EH (cell line): Measurements from ENCODE around the gene PAPPA.

Source experiments
- DNase-seq: peaks from one replicate; pipeline ENCODE4 v3.0.0-alpha.2; 2015; ENCODE audit warnings: low read depth

Gene PAPPA

GRCh38 chr9:116223926-116224325 is 70.3 kb downstream of the PAPPA start:
- DNase-seq, result no peak

DNA sequence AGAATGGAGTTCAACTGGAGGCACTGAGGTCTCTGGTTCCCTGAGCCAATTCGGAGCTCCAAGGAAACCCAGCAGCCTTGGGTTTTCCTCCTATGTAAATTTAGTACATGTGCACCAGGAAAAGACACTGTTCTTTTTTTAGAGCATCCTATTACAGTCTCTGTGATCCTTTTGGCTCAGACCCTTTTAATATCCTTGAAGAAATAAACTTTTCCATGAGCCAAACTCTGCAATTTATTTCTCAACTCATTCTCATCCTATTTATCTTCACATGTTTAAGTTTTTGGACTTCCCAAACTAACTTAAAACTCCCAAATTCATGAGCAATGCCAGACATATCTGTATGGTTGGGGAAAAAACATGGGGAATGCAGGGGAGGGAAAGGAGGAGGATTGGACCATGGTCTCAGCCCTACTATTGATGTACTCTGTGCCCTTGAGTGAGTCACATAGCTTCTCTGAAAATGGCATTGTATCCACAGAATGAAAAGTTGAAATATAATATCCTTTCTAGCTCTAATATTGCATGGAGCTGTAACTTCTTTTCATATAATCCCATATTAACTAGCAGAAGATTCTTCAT is 76.6 kb downstream of the PAPPA start:
- DNase-seq, result no peak

DNA sequence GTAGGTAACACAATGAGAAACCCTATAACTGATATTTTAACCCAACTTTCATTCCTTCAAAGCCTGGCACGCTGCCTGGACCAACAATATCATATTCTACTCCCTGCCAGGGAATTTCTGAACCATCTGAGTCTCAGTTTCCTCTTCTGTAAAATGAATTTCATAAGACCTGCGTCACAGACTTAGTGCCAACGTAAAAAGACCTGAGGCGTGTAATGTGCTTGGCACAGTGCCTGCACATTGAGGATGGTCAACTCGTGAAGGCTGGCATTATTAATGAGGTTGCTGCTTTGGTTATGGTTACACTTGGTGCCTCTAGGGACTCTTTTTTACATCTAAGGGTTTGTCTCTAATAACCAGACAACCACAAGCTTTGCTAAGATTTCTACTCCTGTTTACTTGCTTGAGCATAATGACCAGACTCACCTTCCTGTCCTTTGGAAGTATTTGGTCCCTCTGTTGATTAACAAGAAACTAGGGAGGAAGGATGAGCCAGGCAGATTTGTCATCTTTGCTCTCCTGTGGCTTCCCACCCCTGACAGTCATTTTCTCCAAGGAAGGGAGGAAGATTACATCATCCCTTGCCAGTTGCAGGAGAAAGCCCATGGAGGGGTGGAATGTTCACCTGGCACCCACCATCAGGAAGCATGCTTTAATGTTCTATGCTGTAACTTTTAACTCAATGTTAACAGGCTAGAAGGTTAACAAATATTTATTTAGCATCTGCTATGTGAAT is 79.0 kb downstream of the PAPPA start:
- DNase-seq, result peak; percentile 71

DNA sequence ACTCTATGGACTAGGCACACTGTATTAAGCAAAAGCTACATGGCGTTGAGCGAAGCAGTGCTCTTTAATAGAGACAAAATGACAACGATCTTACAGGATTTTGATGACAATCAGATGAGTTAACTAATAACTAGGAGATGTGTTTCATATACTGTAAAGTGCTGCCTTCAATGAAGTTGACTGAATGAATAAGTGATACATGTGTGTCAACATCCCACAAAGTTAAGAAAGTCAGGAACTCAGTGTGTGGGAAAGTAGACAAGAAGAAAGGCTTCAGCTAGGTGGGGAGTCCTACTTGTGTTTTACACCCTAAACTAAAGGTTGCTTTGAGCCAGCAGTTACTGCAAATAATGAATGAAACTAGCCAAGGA is 79.6 kb downstream of the PAPPA start:
- peak; percentile 26 for DNase-seq

DNA sequence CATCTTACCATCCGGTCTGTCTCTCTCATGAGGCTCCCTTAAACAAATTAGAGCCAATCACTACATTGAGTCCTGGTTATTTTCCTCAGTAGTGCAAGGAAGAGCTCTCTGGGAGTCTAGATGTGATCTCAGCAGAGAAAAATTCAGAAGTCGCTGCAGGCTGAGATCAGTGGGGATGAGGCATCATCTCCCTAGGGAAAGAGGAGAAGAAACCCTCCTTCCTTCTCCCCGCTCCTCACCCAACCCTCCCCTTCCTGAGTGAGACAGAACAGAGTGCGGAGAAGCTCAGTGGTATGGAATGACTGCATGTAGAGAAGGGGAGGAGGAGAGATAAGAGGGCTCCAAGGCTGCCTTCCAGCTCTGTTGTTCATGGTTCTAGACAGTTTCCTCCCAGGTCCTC is 80.5 kb downstream of the PAPPA start:
- DNase-seq, result peak; percentile 100

DNA sequence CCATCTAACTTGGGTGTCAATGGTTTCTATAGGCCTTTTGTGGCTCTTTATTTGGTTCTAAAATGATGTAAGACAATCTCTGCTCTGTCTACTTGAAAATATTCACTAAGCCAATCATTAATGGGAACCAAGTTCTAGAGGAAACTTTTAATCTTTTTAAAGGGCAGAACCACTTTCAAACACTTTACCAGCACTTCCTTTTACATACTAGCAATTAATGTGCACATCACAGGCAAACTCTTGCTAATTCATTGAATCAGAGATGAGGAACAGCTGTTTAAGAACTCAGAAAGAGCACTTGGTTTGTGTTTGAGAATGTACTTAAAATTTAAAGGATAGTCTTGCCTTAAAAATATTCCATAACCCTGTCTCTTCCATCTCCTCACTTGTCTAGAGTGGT is 83.4 kb downstream of the PAPPA start:
- no peak for DNase-seq

DNA sequence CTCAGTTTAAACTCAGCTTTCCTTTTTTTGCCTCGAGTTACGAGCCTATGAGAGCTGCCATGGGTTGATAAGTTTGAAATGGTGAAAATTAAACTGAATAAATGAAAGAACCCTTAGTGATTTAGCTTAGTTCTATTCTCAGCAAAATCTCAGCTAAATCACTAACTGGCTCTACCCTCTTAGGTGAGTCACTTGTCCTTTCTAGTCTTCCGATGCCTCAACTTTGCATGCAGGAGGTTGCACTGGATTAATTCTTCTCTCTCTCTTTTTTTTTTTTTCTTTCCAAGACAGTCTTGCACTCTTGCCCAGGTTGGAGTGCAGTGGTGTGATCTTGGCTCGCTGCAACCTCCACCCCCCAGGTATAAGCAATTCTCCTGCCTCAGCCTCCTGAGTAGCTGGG is 83.9 kb downstream of the PAPPA start:
- DNase-seq, result no peak

DNA sequence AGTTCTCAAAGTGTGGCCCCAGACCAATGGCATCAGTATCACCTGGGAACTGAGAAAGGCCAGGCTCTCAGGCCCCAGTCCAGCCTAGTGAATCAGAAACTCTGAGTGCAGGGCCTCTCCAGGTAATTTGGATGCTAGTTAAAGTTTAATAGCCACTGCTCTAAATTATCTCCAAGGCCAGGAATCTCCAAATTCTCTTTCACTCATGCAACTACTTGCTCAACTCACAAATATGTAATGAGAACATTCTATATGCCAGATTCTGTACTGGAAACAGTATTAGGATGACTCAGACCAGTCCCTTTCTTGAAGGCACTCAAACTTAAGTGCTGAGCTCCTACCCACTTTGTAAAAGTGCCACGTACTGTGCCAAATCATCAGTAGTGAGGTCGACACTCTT is 84.6 kb downstream of the PAPPA start:
- peak; percentile 95 for DNase-seq

GRCh38 chr9:116238776-116239340 is 85.3 kb downstream of the PAPPA start:
- peak; percentile 45 for DNase-seq

GRCh38 chr9:116243708-116244107 is 90.1 kb downstream of the PAPPA start:
- no peak for DNase-seq

DNA sequence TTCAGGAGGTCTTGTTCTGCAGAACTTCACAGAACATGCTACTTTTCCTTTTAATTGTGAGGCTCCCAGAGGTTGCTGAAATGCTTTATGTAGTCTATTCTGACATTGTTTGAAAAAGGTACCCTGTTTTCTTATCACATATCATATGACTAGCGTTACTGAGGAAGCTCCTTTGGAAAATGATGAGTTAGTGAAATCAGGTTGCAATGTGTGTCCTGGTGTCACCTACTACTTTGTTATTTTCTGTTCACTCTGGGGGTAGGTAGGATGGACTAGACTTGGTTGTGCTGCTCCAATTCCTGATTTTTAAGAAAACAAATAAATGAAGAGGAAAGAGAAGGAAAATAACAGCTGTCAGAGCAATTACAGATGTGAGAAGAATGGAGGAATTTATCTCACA is 93.7 kb downstream of the PAPPA start:
- no peak for DNase-seq

GRCh38 chr9:116247791-116248374 is 94.3 kb downstream of the PAPPA start:
- DNase-seq, result no peak

DNA sequence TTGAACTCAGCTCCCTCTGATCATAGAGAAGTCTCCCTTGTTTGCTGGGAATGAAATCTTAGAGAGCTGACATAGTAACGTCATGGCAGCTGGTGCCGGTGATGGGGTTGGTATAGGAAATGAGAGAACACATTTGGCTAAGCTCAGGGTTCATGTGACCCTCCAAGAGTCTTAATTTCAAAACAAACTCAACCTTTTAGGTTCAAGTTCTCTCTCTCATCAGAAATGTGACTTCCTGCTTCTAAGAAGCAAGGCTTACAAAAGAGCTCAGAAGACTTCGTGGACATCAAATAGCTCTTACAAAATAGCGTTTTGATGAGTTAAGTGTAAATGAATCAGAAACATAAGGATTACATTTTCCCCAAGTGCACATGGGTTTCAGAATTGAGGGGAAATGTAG is 97.3 kb downstream of the PAPPA start:
- no peak for DNase-seq

DNA sequence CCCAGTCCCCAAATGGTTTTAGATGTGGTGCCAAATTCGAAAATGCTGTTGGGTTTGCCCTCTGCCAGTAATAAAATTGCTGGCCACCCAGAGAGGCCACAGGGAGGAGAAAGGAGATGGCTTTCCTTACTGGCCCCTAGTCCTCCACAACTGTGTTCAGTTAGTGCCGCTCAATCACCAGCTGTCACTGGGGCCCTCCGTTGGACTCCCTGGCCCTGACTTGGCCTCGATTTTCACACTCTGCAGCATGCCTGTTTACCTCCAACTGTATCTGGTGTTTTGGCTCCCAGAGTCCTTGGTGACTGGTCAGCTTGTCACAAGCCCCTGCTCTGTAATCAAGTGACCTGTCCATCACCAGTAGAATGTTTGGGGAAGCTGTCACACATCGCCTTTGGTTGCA is 97.8 kb downstream of the PAPPA start:
- no peak for DNase-seq

DNA sequence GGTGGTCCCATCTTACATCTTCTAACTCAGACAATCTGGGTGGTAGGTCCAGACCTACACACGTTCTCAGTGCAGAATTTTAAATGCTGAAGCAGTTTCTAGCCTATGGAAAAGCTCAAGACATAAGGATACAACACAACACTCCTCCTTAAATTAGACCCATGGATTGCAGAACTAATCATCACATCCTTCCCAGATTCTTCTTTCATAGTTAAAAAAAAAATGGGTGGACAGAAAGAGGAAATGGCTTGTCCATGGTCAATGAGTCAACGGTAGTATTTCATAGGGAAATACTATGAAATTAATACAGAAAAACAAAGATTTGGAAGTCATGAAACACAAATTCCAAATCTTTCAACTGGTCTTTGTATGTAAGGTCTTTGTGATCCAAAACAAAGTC is 106.9 kb downstream of the PAPPA start:
- no peak for DNase-seq

DNA sequence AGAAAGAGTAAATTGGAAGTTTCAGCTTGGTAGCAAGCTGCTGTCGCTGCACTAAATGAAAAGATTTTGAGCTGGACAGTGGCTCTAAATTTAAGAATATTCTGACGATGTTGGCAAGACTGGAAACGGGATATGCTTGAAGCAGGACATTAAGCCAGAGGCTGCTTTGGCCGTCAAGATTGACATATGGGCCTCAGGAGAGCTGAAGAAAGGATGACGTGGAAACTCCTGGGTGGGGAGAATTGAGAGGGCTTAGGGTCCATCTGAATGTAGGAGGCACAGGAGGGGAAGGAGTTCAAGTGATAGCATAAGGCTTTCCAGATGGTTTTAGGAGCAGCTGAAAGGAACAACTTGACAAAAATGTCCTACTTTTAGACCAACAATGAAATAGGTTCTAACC is 108.9 kb downstream of the PAPPA start:
- no peak for DNase-seq

DNA sequence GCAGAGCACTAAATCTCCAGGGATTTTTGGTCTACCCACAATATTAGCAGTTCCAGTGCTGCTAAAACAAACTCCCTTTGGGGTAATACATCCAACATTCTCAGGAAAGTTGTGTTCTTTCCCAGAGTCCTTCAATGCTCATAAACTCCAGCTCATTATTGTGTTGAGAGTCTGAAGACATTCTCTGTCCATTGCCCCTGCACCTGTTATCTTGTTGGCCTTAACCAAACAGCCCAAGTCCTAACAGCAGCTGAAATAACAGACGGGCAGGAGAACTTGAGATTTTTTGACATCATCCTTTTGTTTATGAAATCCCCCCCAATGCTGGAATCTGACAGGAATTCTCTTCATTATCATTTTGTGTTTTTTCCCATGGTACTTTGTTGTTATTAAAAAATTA is 110.8 kb downstream of the PAPPA start:
- DNase-seq, result no peak

GRCh38 chr9:116267021-116267420 is 113.4 kb downstream of the PAPPA start:
- DNase-seq, result peak; percentile 74

GRCh38 chr9:116269250-116269649 is 115.7 kb downstream of the PAPPA start:
- DNase-seq, result peak; percentile 43

DNA sequence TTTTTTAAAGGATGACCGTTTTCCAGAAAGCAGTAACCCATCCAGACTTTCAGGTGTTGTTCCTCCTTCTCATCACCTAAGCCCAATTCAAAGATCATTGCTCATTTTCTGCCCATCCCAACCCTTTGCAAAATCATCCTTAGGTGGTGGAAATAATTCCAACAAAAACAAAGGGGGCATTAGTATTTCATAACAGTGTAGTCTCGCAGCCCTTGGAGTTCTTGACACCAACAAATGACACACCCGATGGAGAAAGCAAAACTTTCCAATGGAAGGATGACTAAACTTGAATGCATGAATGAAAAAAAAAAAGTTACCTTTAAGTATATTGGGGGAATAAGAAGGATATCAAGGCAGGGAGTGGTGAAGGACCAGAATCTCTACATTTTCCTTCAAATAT is 117.0 kb downstream of the PAPPA start:
- DNase-seq, result no peak

GRCh38 chr9:116271340-116271739 is 117.7 kb downstream of the PAPPA start:
- no peak for DNase-seq

DNA sequence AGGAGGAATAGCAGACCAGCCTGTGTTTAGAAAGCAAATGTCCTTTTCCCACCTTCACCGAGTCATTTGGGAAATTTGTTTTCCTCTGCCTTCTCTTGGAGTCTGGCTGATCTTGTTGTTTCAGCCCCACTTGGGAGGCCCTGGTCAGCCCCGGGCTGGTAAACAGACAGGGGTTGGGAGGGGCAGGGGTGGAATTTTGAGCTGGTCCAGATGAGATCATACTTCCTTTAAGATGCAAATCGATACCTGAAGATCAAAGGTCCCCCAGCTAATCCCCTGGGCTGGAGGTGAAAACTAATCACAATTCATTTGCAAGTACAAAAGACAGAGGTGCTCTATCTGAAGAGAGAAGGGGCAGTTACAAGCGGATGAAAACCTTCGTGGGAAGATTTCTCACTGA is 118.4 kb downstream of the PAPPA start:
- DNase-seq, result no peak

DNA sequence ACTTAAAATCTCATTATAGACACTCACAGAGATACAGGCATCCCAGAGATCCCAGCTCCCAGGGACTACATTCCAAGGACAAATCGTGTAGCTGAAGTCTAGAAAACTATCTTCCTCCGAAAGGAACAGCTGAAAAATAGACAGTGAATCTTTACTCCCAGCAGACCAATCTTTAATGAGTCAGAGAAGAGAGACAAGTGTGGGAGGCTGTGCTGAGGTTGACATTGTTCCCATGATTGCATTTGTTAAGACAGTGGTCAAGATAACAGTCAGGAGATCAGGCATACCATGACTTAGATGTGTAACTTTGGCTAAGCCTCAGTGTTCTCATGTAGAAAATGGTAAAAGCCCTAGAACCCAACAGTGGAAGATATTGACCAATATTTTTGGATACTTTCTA is 120.7 kb downstream of the PAPPA start:
- DNase-seq, result peak; percentile 35
